IMR-90 (cell line): ENCODE results near the gene BTNL8. TPM values are rescaled to one million over a fixed set of nuclear protein-coding genes. Genes with fewer than 3 reads are reported as not detected.

ENCODE experiments used
- ATAC-seq: fragments of 200-7000 bp; cut with Tn5 transposase; 2 replicates; pipeline ENCODE4 v1.9.1; 2020; ENCODE audit warnings: low read depth, mild to moderate bottlenecking, moderate library complexity
- BruUV-seq: library from RNA; stranded (reverse); fragments of 400-500 nt; replicated peaks from 2 replicates; lab custom pipeline; 2021; lab: Mats Ljungman, UMichigan
- CTCF ChIA-PET: fragments of 300-600 bp; formaldehyde crosslinking; extraction: SDS; loops from one replicate; lab custom pipeline; 2021; ENCODE audit warnings: antibody characterized with exemption; lab: Yijun Ruan, JAX
- POLR2A ChIA-PET: fragments of 300-600 bp; sonication (Branson Sonifier 250); formaldehyde crosslinking; loops from one replicate; lab custom pipeline; 2022; ENCODE audit warnings: antibody characterized with exemption; ENCODE audit not compliant: unreplicated experiment; lab: Charles Lee
- DNase-seq: peaks from one replicate; pipeline ENCODE4 v3.0.0; 2013
- H2AFZ ChIP-seq: replicated peaks from 2 replicates; pipeline ENCODE3; 2013; ENCODE audit warnings: low read length, mild to moderate bottlenecking; ENCODE audit not compliant: poor library complexity
- H2AK5ac ChIP-seq: 2 replicates; pipeline ENCODE4 v1.6.1; 2013; ENCODE audit warnings: low read depth, low read length, inconsistent platforms
- H2AK9ac ChIP-seq: replicated peaks from 2 replicates; pipeline ENCODE3; 2013; ENCODE audit warnings: mild to moderate bottlenecking, low read depth, low read length, moderate library complexity; ENCODE audit not compliant: poor library complexity
- H2BK120ac ChIP-seq: 2 replicates; pipeline ENCODE4 v1.6.1; 2013; ENCODE audit warnings: low read depth, low read length, inconsistent platforms
- H2BK15ac ChIP-seq: 3 replicates; pipeline ENCODE4 v1.6.1; 2013; ENCODE audit warnings: low read depth, low read length, inconsistent platforms
- H2BK20ac ChIP-seq: 2 replicates; pipeline ENCODE4 v1.6.1; 2013; ENCODE audit warnings: low read depth, mild to moderate bottlenecking, inconsistent platforms, low read length, moderate library complexity
- H2BK5ac ChIP-seq: 2 replicates; pipeline ENCODE4 v1.6.1; 2013; ENCODE audit warnings: mild to moderate bottlenecking, low read depth, low read length, inconsistent platforms; ENCODE audit not compliant: poor library complexity, severe bottlenecking
- H3K14ac ChIP-seq: replicated peaks from 2 replicates; pipeline ENCODE4 v1.6.1; 2013; ENCODE audit warnings: low read depth, low read length, inconsistent platforms
- H3K18ac ChIP-seq: 2 replicates; pipeline ENCODE4 v1.6.1; 2013; ENCODE audit warnings: low read depth, low read length, control low read depth
- H3K23ac ChIP-seq: 2 replicates; pipeline ENCODE4 v1.6.1; 2013; ENCODE audit warnings: low read depth, low read length, inconsistent platforms
- H3K27ac ChIP-seq: 2 replicates; pipeline ENCODE4 v1.5.1; 2013; ENCODE audit warnings: mild to moderate bottlenecking, control low read depth, low read length; ENCODE audit not compliant: insufficient read depth
- H3K27me3 ChIP-seq: 2 replicates; pipeline ENCODE4 v1.6.1; 2013; ENCODE audit warnings: low read length; ENCODE audit not compliant: control insufficient read depth, insufficient read depth
- H3K36me3 ChIP-seq: 2 replicates; pipeline ENCODE4 v1.6.1; 2013; ENCODE audit warnings: low read length, mixed read lengths; ENCODE audit not compliant: control insufficient read depth, insufficient read depth
- H3K4ac ChIP-seq: 2 replicates; pipeline ENCODE4 v1.6.1; 2013; ENCODE audit warnings: low read depth, low read length, inconsistent platforms
- H3K4me1 ChIP-seq: 2 replicates; pipeline ENCODE4 v1.6.1; 2013; ENCODE audit warnings: low read length, mixed read lengths; ENCODE audit not compliant: control insufficient read depth, insufficient read depth
- H3K4me2 ChIP-seq: 2 replicates; pipeline ENCODE4 v1.6.1; 2013; ENCODE audit warnings: low read depth, mild to moderate bottlenecking, control low read depth, low read length, moderate library complexity
- H3K4me3 ChIP-seq: 2 replicates; pipeline ENCODE4 v1.5.1; 2013; ENCODE audit warnings: low read depth, mild to moderate bottlenecking, control low read depth, low read length, moderate library complexity; ENCODE audit not compliant: insufficient read depth
- H3K56ac ChIP-seq: 2 replicates; pipeline ENCODE4 v1.6.1; 2013; ENCODE audit warnings: low read length, inconsistent platforms; ENCODE audit not compliant: insufficient read depth; ENCODE audit errors: extremely low read depth
- H3K79me1 ChIP-seq, 2 experiments: 2 replicates each; pipeline ENCODE4 v1.6.1; 2013; ENCODE audit warnings: low read length in 2 of 2, inconsistent platforms in 1 of 2, low read depth in 1 of 2
- H3K9ac ChIP-seq: 2 replicates; pipeline ENCODE4 v1.6.1; 2013; ENCODE audit warnings: low read depth, low read length, control low read depth
- H3K9me1 ChIP-seq: 2 replicates; pipeline ENCODE4 v1.6.1; 2013; ENCODE audit warnings: low read length, inconsistent platforms; ENCODE audit not compliant: insufficient read depth
- H3K9me3 ChIP-seq: 2 replicates; pipeline ENCODE4 v1.6.1; 2013; ENCODE audit warnings: low read length; ENCODE audit not compliant: control insufficient read depth, insufficient read depth
- H4K20me1 ChIP-seq: 2 replicates; pipeline ENCODE4 v1.6.1; 2013; ENCODE audit warnings: low read length, inconsistent platforms; ENCODE audit not compliant: insufficient read depth
- H4K5ac ChIP-seq: 2 replicates; pipeline ENCODE4 v1.6.1; 2013; ENCODE audit warnings: mild to moderate bottlenecking, low read depth, low read length, control low read depth
- H4K8ac ChIP-seq, 2 experiments: 2 replicates each; pipeline ENCODE4 v1.6.1; 2013; ENCODE audit warnings: low read depth in 2 of 2, low read length in 2 of 2, control low read depth in 1 of 2, inconsistent platforms in 1 of 2
- H4K91ac ChIP-seq: 2 replicates; pipeline ENCODE4 v1.6.1; 2013; ENCODE audit warnings: low read depth, low read length, inconsistent platforms; ENCODE audit not compliant: insufficient read depth
- BHLHE40 ChIP-seq: fragments of 150-350 bp; IDR thresholded peaks from 2 replicates; pipeline ENCODE4 v1.6.1; 2016; ENCODE audit warnings: mild to moderate bottlenecking, low read depth, low read length
- CEBPB ChIP-seq: IDR thresholded peaks from 2 replicates; pipeline ENCODE4 v1.6.1; 2012; ENCODE audit warnings: low read depth, low read length, improper control_type of control experiment
- CTCF ChIP-seq: conservative IDR thresholded peaks from 2 replicates; pipeline ENCODE4 v1.5.1; 2012; ENCODE audit warnings: mild to moderate bottlenecking, low read depth, low read length, improper control_type of control experiment
- ELK1 ChIP-seq: fragments of 150-350 bp; IDR thresholded peaks from 2 replicates; pipeline ENCODE4 v1.6.1; 2016; ENCODE audit warnings: low read depth, mild to moderate bottlenecking, low read length, moderate library complexity, borderline replicate concordance
- POLR2A ChIP-seq: IDR thresholded peaks from 2 replicates; pipeline ENCODE4 v1.6.1; 2012; ENCODE audit warnings: mild to moderate bottlenecking, low read depth, low read length
- RCOR1 ChIP-seq: IDR thresholded peaks from 2 replicates; pipeline ENCODE4 v1.6.1; 2012; ENCODE audit warnings: mild to moderate bottlenecking, low read length, improper control_type of control experiment; ENCODE audit not compliant: insufficient replicate concordance
- WGBS, 2 experiments: methylation state at CpG; one replicate each; pipeline versions ENCODE4 v1.1.5 to v1.1.7; 2013; ENCODE audit warnings: missing lambda C conversion rate in 2 of 2; ENCODE audit not compliant: insufficient read length in 1 of 2; ENCODE audit errors: extremely low coverage in 2 of 2; 5-methylcytosine and 5-hydroxymethylcytosine counted together
- dilution Hi-C: fragments of 300-500 bp; cut with HindIII; formaldehyde crosslinking; loops from one replicate; pipeline ENCODE4 v1.14.3; 2018; ENCODE audit warnings: low sequenced_read_pairs; ENCODE audit not compliant: unreplicated experiment
- in situ Hi-C: fragments of 300-500 bp; cut with MboI; formaldehyde crosslinking; loops from 3 replicates; pipeline ENCODE4 v1.14.3; 2019; ENCODE audit warnings: low sequenced_read_pairs, inconsistent platforms, mixed read lengths
- intact Hi-C: fragments of 100-400 bp; cut with micrococcal nuclease; formaldehyde crosslinking; loops from 2 replicates; pipeline ENCODE4 v1.10.0; 2022
- polyA plus RNA-seq, 3 experiments: library from polyadenylated mRNA; depleted of rRNA; stranded (reverse); fragments of >200 nt; gene quantifications; 2 replicates each; pipeline ENCODE4 v1.2.3, GENCODE V29; 2012; ENCODE audit warnings: low replicate concordance in 1 of 3
- total RNA-seq: library from RNA; depleted of rRNA; stranded (reverse); fragments of >200 nt; gene quantifications from 2 replicates; pipeline ENCODE4 v1.2.3, GENCODE V29; 2012

Gene BTNL8
- total and polyA plus RNA-seq, 2 of the 4 experiments (the other 2 are of a cell fraction), result not detected

GRCh38 chr5:180850434-180851078 is 48.4 kb upstream of the BTNL8 start:
- Histone ChIP-seq H3K79me1 (peaks cover 0 to 8% of the 10 kb centered on the region in 2 experiments; a peak in 1 of 4 replicates), H3K9ac (no peak overlapping the region), H3K27me3 (no peaks in the 10 kb centered on the region), H2AK5ac (no peak overlapping the region), H2AFZ (no peak overlapping the region), H3K4ac (no peak overlapping the region), H3K14ac (no peak overlapping the region), H3K4me2 (no peak overlapping the region), H4K20me1 (no peaks in the 10 kb centered on the region), H4K8ac (no peak overlapping the region), H4K91ac (no peak overlapping the region), H3K23ac (no peak overlapping the region), H2BK20ac (no peak overlapping the region), H2BK120ac (no peak overlapping the region), H3K4me3 (no peak overlapping the region), H3K9me1 (no peaks in the 10 kb centered on the region), H4K5ac (no peak overlapping the region), H3K27ac (no peak overlapping the region), H3K36me3 (peaks cover 43% of the 10 kb centered on the region), H2BK15ac (no peak overlapping the region), H3K18ac (no peak overlapping the region), H3K9me3 (peaks cover 54% of the 10 kb centered on the region), H2AK9ac (no peak overlapping the region), H2BK5ac (no peak overlapping the region), H3K56ac (no peak overlapping the region), H3K4me1 (no peaks in the 10 kb centered on the region)
- in situ Hi-C loops, result no loop called here
- BruUV-seq, result no TSS peak
- POLR2A ChIA-PET, result interaction anchor here (0.5 kb wide), 1 partner anchor 17 kb away, joined by 4 read pairs; no protein-coding TSS in a partner anchor
- ATAC-seq, result no peak
- CTCF ChIA-PET, result no interaction called here
- TF ChIP-seq ELK1, result no peak
- no peak for TF ChIP-seq BHLHE40
- TF ChIP-seq RCOR1, result no peak
- TF ChIP-seq CTCF, result no peak
- TF ChIP-seq CEBPB, result no peak
- no peak for TF ChIP-seq POLR2A
- no peak for DNase-seq
- intact Hi-C loops, result no loop called here
- dilution Hi-C loops, result no loop called here
- no CpG with 5 or more reads among the region's 10 CpGs for WGBS, 2 experiments
